ENCODE measurements around the gene PTGER3.

DNA sequence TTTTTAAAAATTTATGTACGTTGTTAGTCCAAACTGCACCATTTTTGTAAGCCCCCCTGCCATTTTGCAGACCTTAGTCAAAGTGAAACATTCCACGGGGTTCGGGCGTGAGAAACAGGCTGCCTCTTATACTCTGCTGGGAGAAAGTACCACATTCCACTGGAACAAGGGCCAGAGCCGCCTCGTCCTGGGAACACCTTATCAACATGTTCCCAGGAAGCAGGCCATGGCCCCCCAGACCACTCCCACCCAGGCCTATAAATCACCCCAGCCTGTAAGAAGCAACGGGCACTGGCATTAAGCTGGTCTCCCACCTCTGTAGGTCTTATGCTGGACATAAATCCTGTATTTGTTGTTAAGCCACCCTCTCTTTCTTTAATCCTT, 34.1 kb upstream of the PTGER3 start:
- TF ChIP-seq RAD21 (IDR thresholded peaks at IDR 0.05; ENCODE audit: low read length) (no peak), POLR2A (IDR thresholded peaks at IDR 0.05; ENCODE audit: low read depth, low read length) (no peak), ELK1 (IDR thresholded peaks at IDR 0.05; ENCODE audit: borderline replicate concordance, low read depth, low read length) (no peak), BHLHE40 (IDR thresholded peaks at IDR 0.05; ENCODE audit: low read depth, low read length) (no peak), MXI1 (IDR thresholded peaks at IDR 0.05; ENCODE audit: borderline replicate concordance, low read depth, low read length) (no peak), RCOR1 (IDR thresholded peaks at IDR 0.05; ENCODE audit: insufficient replicate concordance, low read length) (no peak), SMC3 (IDR thresholded peaks at IDR 0.05; ENCODE audit: low read depth, low read length) (no peak), MAZ (IDR thresholded peaks at IDR 0.05; ENCODE audit: borderline replicate concordance, low read depth, low read length) (no peak)
- TF ChIP-seq, protein P1, sequence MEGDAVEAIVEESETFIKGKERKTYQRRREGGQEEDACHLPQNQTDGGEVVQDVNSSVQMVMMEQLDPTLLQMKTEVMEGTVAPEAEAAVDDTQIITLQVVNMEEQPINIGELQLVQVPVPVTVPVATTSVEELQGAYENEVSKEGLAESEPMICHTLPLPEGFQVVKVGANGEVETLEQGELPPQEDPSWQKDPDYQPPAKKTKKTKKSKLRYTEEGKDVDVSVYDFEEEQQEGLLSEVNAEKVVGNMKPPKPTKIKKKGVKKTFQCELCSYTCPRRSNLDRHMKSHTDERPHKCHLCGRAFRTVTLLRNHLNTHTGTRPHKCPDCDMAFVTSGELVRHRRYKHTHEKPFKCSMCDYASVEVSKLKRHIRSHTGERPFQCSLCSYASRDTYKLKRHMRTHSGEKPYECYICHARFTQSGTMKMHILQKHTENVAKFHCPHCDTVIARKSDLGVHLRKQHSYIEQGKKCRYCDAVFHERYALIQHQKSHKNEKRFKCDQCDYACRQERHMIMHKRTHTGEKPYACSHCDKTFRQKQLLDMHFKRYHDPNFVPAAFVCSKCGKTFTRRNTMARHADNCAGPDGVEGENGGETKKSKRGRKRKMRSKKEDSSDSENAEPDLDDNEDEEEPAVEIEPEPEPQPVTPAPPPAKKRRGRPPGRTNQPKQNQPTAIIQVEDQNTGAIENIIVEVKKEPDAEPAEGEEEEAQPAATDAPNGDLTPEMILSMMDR (conservative IDR thresholded peaks at IDR 0.05; ENCODE audit: low read depth, low read length) = no peak
- TF ChIP-seq, protein P2, sequence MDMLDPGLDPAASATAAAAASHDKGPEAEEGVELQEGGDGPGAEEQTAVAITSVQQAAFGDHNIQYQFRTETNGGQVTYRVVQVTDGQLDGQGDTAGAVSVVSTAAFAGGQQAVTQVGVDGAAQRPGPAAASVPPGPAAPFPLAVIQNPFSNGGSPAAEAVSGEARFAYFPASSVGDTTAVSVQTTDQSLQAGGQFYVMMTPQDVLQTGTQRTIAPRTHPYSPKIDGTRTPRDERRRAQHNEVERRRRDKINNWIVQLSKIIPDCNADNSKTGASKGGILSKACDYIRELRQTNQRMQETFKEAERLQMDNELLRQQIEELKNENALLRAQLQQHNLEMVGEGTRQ (IDR thresholded peaks at IDR 0.05; ENCODE audit: low read depth, low read length) = no peak
